DMS53 treated with DMSO at 0.1 percent for 48 hours (cell line): ENCODE results near the gene OVCA2.

ENCODE experiments used
- DNase-seq: peaks from one replicate; lab custom pipeline; 2025; ENCODE audit not compliant: unreplicated experiment; lab: John Stamatoyannopoulos, UW

Gene OVCA2

DNA sequence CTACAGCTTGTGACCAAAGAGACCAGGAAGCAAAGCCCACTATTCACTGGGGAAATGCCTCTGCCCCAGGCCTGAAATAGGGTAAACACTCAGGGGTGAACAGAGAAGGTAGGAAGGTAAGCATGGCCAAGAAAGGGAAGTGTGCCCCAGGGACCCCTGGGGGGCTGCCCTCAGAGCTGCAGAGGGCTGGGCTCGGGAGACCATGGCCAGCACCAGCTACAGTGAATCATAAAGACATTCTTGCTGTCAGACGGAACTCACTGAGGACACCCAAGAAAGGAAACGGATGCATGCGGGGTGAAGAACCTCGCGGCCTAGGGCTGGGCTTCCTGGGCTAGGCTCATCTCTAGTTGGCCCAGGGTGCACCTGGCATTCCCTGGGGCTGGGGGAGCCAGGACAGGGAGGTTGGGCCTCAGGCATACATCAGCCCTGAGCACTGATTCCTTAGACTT lies 22.7 kb downstream of the OVCA2 start:
- DNase-seq = no peak

DNA sequence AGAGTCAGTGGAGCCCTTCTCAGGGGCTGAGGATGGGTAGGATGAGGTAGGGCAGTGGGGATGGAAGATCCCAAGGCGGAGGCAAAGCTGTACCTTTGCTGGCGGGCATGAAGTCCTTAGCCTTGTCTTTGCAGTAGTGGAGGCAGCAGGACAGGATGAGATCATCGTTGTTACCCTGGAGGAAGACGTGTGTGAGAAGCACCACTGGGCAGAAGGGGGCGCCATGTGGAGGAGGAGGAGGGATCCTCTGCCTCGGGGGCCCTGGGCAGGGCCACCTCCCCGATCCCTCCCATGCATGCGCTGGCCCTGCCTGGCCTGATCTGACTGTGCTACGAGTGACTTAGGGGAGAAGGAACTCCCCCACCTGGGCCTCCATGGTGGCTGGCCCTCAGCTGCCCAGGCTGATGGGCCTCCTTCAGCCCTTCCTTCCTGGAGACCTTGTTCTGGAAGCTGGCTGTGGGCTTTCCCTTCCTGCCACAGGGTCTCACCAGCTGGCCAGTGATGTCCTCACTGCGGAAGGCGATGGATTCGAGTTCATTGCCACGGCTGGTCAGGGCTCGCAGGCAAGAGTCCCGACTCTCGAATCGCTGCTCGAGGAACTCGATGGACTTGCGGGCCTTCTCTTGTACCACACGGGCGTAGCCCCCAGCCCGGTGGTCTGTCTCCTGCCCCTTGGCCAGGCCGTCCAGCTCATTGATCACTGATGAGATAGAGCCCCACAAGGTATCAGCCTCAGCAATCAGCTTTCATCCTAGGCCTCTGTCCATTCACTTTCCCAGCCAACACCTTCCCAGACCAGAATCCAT lies 23.4 kb downstream of the OVCA2 start:
- DNase-seq = no peak

DNA sequence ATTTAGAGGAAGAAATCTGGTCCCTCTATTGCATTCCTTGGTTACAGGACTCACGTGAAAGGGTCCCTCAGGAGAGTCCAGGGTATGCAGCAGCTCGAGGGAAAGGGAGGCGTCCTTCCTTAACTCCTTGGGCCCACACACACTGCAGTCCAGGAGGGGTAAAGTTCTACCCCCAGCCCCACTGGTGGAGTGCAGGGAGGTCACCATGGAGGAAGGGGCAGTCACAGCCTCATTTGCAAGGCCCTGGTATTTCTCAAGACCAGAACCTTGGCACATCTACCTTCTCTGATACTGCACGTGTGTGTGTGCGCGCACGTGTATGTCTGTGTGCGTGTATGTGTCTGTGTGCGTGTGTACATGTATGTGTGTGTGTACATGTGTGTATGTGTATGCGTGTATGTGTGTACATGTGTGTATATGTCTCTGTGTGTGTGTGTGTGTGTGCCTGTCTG lies 24.2 kb downstream of the OVCA2 start:
- DNase-seq = no peak

DNA sequence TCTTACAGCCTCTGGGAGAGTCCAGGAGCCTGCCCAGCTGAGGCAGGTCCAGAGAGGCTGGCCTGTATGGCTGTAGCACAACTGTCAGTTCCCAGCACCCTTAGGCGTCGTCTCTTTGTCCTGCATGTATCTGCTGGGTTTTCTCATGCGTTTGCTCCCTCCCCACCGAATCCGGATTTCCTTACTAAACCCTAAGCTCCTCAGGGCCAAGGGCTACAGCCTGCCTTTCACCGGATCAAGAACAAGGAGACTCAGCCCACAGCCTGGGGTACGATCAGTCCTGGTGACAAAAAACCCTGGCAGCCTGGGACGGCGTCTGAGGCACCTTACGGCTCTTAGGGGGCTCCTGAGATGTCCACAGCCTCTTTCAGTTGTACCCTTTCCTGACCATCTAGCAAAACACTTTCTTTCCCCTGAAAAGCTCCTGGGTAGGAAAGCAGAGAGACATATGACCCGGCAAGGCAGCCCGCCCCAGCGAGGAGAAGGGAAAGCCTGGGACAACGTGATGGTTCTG lies 25.3 kb downstream of the OVCA2 start:
- no peak for DNase-seq

- DNase-seq = no peak
Measured at GRCh38 chr17:2067608-2068024, 25.8 kb downstream of the OVCA2 start.

DNA sequence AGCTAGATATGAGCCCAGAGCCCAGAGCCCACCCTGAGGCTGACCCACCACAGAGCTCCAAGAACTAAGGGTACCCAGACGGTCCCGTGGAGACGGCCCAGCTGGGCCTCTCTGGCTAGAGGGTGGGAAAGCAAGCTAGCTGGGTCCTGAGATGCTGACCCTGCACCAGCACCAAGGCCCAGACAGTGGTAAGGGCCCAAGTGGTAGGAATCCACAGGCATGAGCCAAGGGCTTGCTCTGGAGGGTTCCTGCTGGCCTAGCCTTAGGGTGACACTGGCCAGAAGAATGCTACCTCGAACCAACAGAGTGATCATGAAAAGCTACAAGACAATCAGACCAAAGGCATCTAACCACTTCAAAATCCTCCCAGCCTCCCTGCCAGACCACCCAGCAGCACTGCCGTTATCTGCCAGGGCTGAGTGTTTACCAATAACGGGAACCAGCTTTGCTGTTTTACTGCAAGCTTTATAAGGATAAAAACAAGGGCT lies 26.3 kb downstream of the OVCA2 start:
- DNase-seq = no peak

- DNase-seq = no peak
Measured at GRCh38 chr17:2068519-2069051, 26.8 kb downstream of the OVCA2 start.

DNA sequence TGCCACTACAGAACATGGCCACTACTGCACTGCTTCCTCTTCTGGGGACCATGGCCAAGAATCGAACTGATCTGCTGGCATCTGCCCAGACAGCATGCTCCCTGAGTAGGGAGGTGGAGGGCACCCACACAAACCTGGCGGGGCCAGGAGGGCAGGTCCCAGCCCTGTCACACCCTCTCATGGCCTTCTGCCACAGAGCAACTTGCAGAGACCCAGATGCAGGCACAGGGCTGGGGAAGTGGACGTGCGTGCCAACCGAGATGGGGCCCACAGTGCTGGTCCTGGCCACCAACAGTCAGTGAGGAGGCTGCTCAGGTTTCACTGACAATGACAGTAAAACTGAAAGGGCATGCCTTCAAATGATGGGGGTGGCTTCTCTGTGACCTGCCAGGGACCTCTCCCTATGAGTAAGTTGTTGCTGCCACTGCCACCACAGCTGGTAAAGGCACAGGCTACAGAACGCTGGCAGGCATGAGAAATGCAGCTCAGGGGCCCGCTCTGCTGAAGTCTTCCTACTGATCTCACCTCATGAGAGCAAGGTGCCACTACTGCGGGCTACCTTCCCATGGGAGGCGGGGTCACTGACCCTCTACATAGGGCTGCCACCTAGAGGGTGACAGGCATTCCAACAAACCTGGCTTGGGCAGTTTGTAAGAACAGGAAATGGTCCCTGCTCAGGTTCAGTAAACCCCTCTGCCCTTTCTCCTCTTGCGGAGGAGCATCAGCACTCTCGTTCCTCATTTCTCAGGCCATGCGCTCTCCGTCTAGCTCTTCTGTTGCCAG lies 28.6 kb downstream of the OVCA2 start:
- DNase-seq = no peak

DNA sequence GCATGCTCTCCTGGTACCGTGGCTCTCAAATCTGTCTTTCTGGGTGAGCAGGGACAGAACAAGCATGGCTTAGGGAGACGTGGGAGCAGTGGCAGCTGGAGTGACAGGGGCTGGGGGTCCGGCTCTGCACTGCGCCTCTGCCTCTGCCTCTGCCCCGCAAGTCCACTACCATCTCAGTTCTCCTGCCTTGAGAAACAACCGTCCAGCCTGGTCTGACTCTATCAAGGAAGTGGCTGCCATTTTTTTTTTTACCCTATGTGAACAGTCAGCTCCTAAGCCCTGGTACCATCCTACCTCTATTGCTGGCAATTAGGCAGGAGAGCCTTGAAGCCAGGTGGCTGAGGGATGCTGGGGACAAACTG lies 29.2 kb downstream of the OVCA2 start:
- DNase-seq = no peak

DNA sequence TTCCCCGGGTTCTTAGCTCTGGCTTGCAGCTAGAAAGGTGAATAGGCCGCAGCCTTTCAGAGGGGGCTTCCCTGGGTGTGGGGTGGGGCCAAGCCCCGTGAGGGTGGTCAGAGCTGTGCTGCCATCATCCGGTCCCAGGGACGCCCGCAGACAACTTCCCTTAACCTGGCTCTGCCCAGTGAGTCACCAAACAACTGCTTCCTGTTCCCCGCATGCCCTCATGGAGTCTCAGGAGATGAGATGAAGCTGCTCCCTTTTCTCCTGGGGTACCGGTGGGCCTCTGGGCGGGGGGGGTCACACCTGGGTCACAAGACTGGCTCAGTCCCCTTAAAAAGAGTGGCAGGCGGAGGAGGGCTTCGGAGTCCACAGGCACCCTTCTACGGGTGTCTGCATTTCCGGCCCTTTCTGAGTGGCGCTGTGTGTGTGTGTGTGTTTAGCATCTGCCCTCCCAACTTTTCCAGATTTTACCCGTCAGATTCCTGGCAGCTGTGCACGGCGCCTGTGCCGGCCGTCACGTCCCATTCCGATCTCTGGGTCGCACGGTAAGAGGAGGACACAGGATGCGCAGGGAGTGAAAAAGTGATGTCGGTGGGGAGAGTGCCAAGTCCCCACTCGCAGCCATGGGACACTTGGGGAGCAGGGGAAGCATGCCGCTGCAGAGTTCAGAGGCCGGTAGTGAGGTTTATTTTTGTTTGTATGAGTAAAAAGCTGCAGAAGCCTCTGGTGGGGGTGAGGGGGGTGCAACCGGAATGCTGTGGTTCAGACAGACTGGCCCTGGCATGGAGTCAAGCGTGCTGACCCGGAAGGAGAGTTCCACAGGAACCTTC lies 29.8 kb downstream of the OVCA2 start:
- DNase-seq = no peak

GRCh38 chr17:2074919-2075318 lies 33.1 kb downstream of the OVCA2 start:
- no peak for DNase-seq

GRCh38 chr17:2075336-2076086 lies 33.7 kb downstream of the OVCA2 start:
- DNase-seq = no peak

DNA sequence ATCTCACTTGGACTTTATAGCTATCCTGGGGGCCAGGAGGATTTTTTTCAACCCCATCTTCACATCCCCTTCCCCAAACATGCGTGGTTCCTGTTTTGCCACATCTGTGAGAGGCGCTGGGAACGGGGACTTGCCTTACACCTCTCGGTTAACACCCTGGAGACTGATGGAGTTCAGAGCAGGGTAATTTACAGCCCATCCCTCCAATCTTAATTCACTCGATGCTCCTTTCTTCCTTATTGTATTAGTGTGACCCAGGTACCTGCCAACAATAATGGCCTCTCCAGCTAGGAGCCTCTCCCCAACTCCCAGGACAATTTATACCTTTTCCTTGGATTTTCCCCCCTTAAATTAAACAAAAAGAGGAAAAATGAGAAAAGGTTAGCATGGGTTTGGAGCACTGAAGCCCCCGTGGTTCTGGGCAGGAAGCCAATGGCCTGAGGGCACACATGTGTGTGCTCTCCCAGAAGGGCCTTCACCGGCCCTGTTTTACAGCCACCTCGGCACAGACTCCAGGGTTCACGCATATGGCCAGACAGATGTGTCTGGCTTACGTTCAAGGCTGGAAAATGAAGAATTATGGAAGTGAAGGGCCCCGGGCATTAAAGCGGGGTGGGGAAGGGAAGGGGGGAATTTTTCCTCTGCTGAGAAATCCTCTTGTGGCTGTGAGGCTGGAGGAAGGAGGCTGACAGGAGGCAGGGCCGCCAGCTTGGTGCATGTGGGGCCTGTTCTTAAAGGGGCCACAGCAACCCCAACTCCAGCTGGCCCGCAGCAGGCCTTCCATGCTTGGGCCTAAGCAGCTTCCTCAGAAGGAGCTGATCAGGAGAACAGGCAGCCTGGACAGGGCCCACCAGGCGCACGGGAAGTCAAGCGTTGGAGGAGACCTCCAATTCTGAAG lies 34.5 kb downstream of the OVCA2 start:
- no peak for DNase-seq

DNA sequence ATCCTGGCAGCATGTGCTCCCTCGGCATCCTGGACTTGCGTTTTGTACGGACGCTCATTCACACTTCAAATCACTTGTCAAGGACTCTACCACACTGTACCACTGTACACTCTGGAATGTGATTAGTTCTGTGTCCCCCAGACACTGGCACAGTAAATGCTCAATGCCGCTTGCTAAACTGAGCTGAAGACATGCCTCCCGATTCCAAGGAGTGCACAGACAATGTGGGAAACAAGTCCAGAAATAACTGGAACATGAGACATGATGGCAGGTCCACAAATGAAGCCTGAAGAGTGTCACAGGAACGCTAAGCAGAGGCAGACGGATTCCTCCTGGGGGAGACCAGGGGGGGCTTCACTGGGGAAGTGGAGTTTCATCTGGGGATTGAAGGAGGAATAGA lies 35.2 kb downstream of the OVCA2 start:
- DNase-seq = no peak

GRCh38 chr17:2081564-2081963 lies 39.7 kb downstream of the OVCA2 start:
- no peak for DNase-seq

GRCh38 chr17:2082003-2082781 lies 40.4 kb downstream of the OVCA2 start:
- DNase-seq = no peak

- DNase-seq = no peak
Measured at GRCh38 chr17:2083613-2084035, 41.8 kb downstream of the OVCA2 start.

- no peak for DNase-seq
Measured at GRCh38 chr17:2084036-2084765, 42.4 kb downstream of the OVCA2 start.
